Measurements from ENCODE around the gene NCKAP5L. TPM values are rescaled to one million over a fixed set of nuclear protein-coding genes. Genes with fewer than 3 reads are reported as not detected.

NCKAP5L gene, protein sequence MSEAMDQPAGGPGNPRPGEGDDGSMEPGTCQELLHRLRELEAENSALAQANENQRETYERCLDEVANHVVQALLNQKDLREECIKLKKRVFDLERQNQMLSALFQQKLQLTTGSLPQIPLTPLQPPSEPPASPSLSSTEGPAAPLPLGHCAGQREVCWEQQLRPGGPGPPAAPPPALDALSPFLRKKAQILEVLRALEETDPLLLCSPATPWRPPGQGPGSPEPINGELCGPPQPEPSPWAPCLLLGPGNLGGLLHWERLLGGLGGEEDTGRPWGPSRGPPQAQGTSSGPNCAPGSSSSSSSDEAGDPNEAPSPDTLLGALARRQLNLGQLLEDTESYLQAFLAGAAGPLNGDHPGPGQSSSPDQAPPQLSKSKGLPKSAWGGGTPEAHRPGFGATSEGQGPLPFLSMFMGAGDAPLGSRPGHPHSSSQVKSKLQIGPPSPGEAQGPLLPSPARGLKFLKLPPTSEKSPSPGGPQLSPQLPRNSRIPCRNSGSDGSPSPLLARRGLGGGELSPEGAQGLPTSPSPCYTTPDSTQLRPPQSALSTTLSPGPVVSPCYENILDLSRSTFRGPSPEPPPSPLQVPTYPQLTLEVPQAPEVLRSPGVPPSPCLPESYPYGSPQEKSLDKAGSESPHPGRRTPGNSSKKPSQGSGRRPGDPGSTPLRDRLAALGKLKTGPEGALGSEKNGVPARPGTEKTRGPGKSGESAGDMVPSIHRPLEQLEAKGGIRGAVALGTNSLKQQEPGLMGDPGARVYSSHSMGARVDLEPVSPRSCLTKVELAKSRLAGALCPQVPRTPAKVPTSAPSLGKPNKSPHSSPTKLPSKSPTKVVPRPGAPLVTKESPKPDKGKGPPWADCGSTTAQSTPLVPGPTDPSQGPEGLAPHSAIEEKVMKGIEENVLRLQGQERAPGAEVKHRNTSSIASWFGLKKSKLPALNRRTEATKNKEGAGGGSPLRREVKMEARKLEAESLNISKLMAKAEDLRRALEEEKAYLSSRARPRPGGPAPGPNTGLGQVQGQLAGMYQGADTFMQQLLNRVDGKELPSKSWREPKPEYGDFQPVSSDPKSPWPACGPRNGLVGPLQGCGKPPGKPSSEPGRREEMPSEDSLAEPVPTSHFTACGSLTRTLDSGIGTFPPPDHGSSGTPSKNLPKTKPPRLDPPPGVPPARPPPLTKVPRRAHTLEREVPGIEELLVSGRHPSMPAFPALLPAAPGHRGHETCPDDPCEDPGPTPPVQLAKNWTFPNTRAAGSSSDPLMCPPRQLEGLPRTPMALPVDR (N-terminal part only)
- polyA plus RNA-seq: 1 to 10 TPM in 3 of 4 donors, under 1 TPM in 1; 0.45 to 7.0 (median 2.9) TPM
- long read RNA-seq, donor 1, full-length matches to known transcripts: 3 of 3 reads
- long read RNA-seq, donor 1, partial matches to known transcripts: 0 of 3 reads
- long read RNA-seq, donor 1, other reads (novel, unspliced or antisense): 0 of 3 reads
- long read RNA-seq, donor 2: 0 reads
- long read RNA-seq, donor 3, partial matches to known transcripts: 7 of 8 reads
- long read RNA-seq, donor 3, other reads (novel, unspliced or antisense): 0 of 8 reads
- long read RNA-seq, donor 4: 0 reads
- long read RNA-seq, donor 5, partial matches to known transcripts: 0 of 1 reads
- long read RNA-seq, donor 5, other reads (novel, unspliced or antisense): 0 of 1 reads
- long read RNA-seq, donor 6, full-length matches to known transcripts: 1 of 1 reads
- long read RNA-seq, donor 6, partial matches to known transcripts: 0 of 1 reads
- long read RNA-seq, donor 6, other reads (novel, unspliced or antisense): 0 of 1 reads
- long read RNA-seq, donor 7: 0 reads
- long read RNA-seq, donor 8: 0 reads
- long read RNA-seq, donor 9: 0 reads
- long read RNA-seq, donor 10, partial matches to known transcripts: 7 of 7 reads
- long read RNA-seq, donor 10, other reads (novel, unspliced or antisense): 0 of 7 reads

- FAIRE-seq: no peak
These were observed at the start of gene NCKAP5L for GRCh38 chr12:49828133-49829091. Gene NCKAP5L (minus strand): TSS chr12:49828413. CDS start chr12:49804044, 24,369 bp downstream.

GRCh38 chr12:49877066-49877465, 48.9 kb upstream of the NCKAP5L start:
- Histone ChIP-seq H3K9me3 (ENCODE audit: control insufficient read depth in 2 of 2, insufficient read depth in 1 of 2, low read depth in 1 of 2, low read length in 1 of 2) (no peaks in the 10 kb centered on the region), H3K27me3 (ENCODE audit: control insufficient read depth in 3 of 3, insufficient read depth in 3 of 3, low read length in 3 of 3) (peaks cover 0 to under 1% (median 0%) of the 10 kb centered on the region in 3 donors), H3K27ac (ENCODE audit: low read depth in 1 of 3, low read length in 2 of 3) (no peak overlapping the region), H3K4me3 (ENCODE audit: low read depth in 1 of 3, low read length in 3 of 3) (no peak overlapping the region), H3K36me3 (ENCODE audit: control insufficient read depth in 3 of 3, insufficient read depth in 2 of 3, low read depth in 1 of 3, low read length in 3 of 3) (no peaks in the 10 kb centered on the region), H3K4me1 (ENCODE audit: control insufficient read depth in 3 of 3, insufficient read depth in 2 of 3, low read depth in 1 of 3, low read length in 2 of 3) (no peaks in the 10 kb centered on the region)
- FAIRE-seq (no peak), DNase-seq (no peak)
- 69 to 79% (median 72%) methylated on average over 5 of the region's 5 CpGs for WGBS, 3 donors

More at GRCh38 chr12:49828133-49829091, at the start of gene NCKAP5L:
- H3K4me1 ChIP-seq (ENCODE audit: control insufficient read depth in 3 of 3, insufficient read depth in 2 of 3, low read depth in 1 of 3, low read length in 2 of 3): peaks cover 0 to 15% (median 2%) of the 10 kb centered on the region in 3 donors
- H3K27me3 ChIP-seq (ENCODE audit: control insufficient read depth in 3 of 3, insufficient read depth in 3 of 3, low read length in 3 of 3): peaks cover 0 to 2% (median 0%) of the 10 kb centered on the region in 3 donors
- H3K36me3 ChIP-seq (ENCODE audit: control insufficient read depth in 3 of 3, insufficient read depth in 2 of 3, low read depth in 1 of 3, low read length in 3 of 3): peaks cover 0 to 6% (median 0%) of the 10 kb centered on the region in 3 donors
- no peaks in the 10 kb centered on the region for H3K9me3 ChIP-seq (ENCODE audit: control insufficient read depth in 2 of 2, insufficient read depth in 1 of 2, low read depth in 1 of 2, low read length in 1 of 2)
- H3K27ac ChIP-seq (ENCODE audit: low read depth in 1 of 3, low read length in 2 of 3): peak within 1 kb of the TSS in 2 of 3 donors; percentile 61 to 88
- 0 to 1% (median 0%) methylated on average over 43 to 61 of the region's 61 CpGs for WGBS, 3 donors
- H3K4me3 ChIP-seq (ENCODE audit: low read depth in 1 of 3, low read length in 3 of 3): peak within 1 kb of the TSS; percentile 69 to 83 (median 71)
- DNase-seq: peak; percentile 91 to 98

DNA sequence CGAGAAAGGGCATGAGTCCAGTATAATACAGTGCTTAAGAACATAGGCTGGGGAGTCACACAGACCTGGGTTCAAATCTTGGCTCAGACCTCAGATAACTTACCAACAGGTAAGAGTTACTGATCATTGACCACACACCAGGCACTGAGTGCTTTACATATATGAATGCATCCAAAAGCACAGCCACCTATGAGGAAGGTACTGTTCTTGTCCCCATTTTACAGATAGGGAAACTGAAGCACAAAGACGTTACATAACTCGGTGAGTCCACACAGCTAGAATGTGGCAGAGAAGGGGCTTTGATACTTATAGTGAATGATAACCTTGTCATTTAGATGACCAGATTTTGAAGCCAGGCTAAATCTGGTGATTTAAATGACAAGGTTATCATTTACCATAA, 47.9 kb upstream of the NCKAP5L start:
- DNase-seq: no peak
- Histone ChIP-seq H3K27ac (ENCODE audit: low read depth in 1 of 3, low read length in 2 of 3) (no peak overlapping the region), H3K9me3 (ENCODE audit: control insufficient read depth in 2 of 2, insufficient read depth in 1 of 2, low read depth in 1 of 2, low read length in 1 of 2) (no peaks in the 10 kb centered on the region), H3K36me3 (ENCODE audit: control insufficient read depth in 3 of 3, insufficient read depth in 2 of 3, low read depth in 1 of 3, low read length in 3 of 3) (no peaks in the 10 kb centered on the region), H3K4me3 (ENCODE audit: low read depth in 1 of 3, low read length in 3 of 3) (no peak overlapping the region), H3K4me1 (ENCODE audit: control insufficient read depth in 3 of 3, insufficient read depth in 2 of 3, low read depth in 1 of 3, low read length in 2 of 3) (no peaks in the 10 kb centered on the region), H3K27me3 (ENCODE audit: control insufficient read depth in 3 of 3, insufficient read depth in 3 of 3, low read length in 3 of 3) (no peaks in the 10 kb centered on the region)
- 83 to 89% (median 86%) methylated on average over 3 of the region's 3 CpGs for WGBS, 3 donors
- FAIRE-seq: no peak

DNA sequence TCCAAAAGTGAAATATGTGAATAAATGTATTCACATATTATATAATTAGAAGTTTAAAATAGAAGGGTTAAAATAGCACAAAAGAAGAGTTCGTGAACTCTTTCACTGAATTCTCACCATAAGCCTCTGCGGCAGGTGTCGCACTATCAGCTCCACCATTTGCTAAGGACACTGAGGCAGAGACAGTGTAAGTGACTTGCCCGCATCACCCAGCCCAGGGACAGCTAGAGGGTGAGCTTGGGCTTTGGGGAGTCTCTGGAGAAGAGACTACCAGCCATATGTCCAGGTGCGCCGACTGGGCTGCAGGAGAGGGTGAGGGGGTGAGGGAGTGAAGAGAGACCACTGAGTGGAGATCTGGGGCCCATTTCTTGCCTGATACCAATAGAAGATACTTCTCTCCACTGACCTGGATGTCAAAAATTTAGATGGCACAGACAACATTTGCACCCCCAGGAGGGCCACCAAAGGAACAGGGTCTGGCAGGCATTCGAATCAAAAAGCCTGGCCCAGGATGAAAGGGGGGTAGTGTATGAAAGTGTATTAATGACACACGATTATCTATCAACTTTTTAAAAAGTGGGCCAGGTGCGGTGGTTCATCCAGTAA, 47.0 kb upstream of the NCKAP5L start:
- no peaks in the 10 kb centered on the region for H3K4me1 ChIP-seq (ENCODE audit: control insufficient read depth in 3 of 3, insufficient read depth in 2 of 3, low read depth in 1 of 3, low read length in 2 of 3)
- no peak overlapping the region for H3K4me3 ChIP-seq (ENCODE audit: low read depth in 1 of 3, low read length in 3 of 3)
- no peak overlapping the region for H3K27ac ChIP-seq (ENCODE audit: low read depth in 1 of 3, low read length in 2 of 3)
- no peak for FAIRE-seq
- WGBS, 3 donors: 87 to 94% (median 91%) methylated on average over 9 of the region's 9 CpGs
- H3K9me3 ChIP-seq (ENCODE audit: control insufficient read depth in 2 of 2, insufficient read depth in 1 of 2, low read depth in 1 of 2, low read length in 1 of 2): no peaks in the 10 kb centered on the region
- DNase-seq: no peak
- no peaks in the 10 kb centered on the region for H3K36me3 ChIP-seq (ENCODE audit: control insufficient read depth in 3 of 3, insufficient read depth in 2 of 3, low read depth in 1 of 3, low read length in 3 of 3)
- H3K27me3 ChIP-seq (ENCODE audit: control insufficient read depth in 3 of 3, insufficient read depth in 3 of 3, low read length in 3 of 3): no peaks in the 10 kb centered on the region

DNA sequence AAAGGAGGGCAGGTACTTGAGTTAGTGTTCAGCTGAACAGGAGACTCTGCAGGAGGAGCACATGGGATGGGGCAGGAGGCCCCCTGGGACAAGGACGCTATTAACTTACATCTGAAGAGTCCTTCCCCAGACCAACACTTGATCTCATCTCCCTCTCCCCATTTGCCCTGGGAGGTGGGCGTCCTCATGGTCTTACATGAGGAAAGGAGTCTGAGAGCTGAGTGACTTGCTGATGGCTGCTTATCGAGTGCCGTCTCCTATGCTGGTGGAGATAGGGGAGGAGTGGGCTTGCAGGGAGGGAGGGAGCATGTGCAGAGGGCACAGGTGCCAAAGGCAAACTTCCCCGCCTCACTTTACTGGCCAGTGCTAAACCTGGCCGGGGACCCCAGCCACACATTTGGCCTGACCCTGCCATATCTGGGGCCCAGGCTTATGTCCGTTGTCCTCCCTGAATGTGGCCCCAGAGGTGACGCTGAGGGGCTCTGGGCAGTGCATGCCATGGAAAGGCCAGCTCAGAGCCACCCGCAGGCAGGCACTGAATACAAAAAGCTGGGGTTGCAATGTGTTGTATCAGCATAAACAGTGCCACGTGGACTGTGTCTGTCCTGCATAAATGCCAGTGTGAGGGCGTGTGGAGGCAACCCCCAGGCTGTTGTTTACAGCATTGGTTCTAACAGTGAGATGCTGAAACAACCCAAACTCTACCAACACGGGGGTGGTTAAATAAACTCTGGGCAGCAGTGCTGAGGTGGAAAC, 46.1 kb upstream of the NCKAP5L start:
- WGBS, 3 donors: 74 to 77% (median 74%) methylated on average over 12 of the region's 12 CpGs
- FAIRE-seq: no peak
- no peak for DNase-seq
- H3K27me3 ChIP-seq (ENCODE audit: control insufficient read depth in 3 of 3, insufficient read depth in 3 of 3, low read length in 3 of 3): no peaks in the 10 kb centered on the region
- peaks cover 0 to 7% (median 0%) of the 10 kb centered on the region in 3 donors for H3K4me1 ChIP-seq (ENCODE audit: control insufficient read depth in 3 of 3, insufficient read depth in 2 of 3, low read depth in 1 of 3, low read length in 2 of 3)
- H3K9me3 ChIP-seq (ENCODE audit: control insufficient read depth in 2 of 2, insufficient read depth in 1 of 2, low read depth in 1 of 2, low read length in 1 of 2): no peaks in the 10 kb centered on the region
- no peak overlapping the region for H3K27ac ChIP-seq (ENCODE audit: low read depth in 1 of 3, low read length in 2 of 3)
- H3K4me3 ChIP-seq (ENCODE audit: low read depth in 1 of 3, low read length in 3 of 3): no peak overlapping the region
- H3K36me3 ChIP-seq (ENCODE audit: control insufficient read depth in 3 of 3, insufficient read depth in 2 of 3, low read depth in 1 of 3, low read length in 3 of 3): no peaks in the 10 kb centered on the region

- H3K4me1 ChIP-seq (ENCODE audit: control insufficient read depth in 3 of 3, insufficient read depth in 2 of 3, low read depth in 1 of 3, low read length in 2 of 3): peaks cover 0 to 16% (median 0%) of the 10 kb centered on the region in 3 donors
- no peak overlapping the region for H3K4me3 ChIP-seq (ENCODE audit: low read depth in 1 of 3, low read length in 3 of 3)
- H3K27me3 ChIP-seq (ENCODE audit: control insufficient read depth in 3 of 3, insufficient read depth in 3 of 3, low read length in 3 of 3): no peaks in the 10 kb centered on the region
- H3K36me3 ChIP-seq (ENCODE audit: control insufficient read depth in 3 of 3, insufficient read depth in 2 of 3, low read depth in 1 of 3, low read length in 3 of 3): no peaks in the 10 kb centered on the region
- 80 to 95% (median 85%) methylated on average over 3 of the region's 3 CpGs for WGBS, 3 donors
- DNase-seq (no peak), FAIRE-seq (no peak)
- no peaks in the 10 kb centered on the region for H3K9me3 ChIP-seq (ENCODE audit: control insufficient read depth in 2 of 2, insufficient read depth in 1 of 2, low read depth in 1 of 2, low read length in 1 of 2)
- H3K27ac ChIP-seq (ENCODE audit: low read depth in 1 of 3, low read length in 2 of 3): no peak overlapping the region
These were observed 45.2 kb upstream of the NCKAP5L start for GRCh38 chr12:49873361-49873934.
